ENCODE measurements around the gene FAM89A.

DNA sequence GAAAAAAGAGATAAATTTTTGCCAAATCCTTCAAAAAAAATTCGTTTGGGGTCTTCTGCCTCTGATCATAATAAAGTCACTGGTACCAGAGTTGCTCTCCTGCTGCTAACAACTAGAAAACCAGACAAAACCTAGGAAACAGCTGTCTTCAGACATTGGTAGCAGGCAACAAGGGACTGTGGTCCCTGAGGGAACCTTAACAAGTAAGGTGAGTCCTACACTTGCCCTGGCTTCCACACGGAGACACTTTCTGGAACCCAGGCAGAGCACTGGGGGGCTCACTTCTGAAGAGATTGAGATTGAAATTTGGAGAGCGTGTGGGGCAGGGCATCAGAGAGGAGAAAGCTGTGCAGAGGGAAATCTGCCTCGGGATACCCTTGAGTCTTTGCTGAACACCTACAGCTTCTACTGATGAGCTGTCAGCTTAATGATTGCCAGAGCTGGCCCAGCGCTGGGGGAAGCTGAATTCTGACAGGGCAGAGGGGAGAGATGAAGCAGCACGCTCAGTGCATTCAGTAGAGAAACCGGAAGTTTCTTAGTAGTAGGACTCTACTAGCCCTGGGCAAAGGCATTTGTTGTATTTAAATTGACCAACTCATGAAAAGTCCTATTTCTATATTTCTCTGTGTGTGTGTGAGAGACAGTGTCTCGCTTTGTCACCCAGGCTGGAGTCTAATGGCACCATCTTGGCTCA is 18.5 kb upstream of the FAM89A start:
- TF ChIP-seq, protein P1, sequence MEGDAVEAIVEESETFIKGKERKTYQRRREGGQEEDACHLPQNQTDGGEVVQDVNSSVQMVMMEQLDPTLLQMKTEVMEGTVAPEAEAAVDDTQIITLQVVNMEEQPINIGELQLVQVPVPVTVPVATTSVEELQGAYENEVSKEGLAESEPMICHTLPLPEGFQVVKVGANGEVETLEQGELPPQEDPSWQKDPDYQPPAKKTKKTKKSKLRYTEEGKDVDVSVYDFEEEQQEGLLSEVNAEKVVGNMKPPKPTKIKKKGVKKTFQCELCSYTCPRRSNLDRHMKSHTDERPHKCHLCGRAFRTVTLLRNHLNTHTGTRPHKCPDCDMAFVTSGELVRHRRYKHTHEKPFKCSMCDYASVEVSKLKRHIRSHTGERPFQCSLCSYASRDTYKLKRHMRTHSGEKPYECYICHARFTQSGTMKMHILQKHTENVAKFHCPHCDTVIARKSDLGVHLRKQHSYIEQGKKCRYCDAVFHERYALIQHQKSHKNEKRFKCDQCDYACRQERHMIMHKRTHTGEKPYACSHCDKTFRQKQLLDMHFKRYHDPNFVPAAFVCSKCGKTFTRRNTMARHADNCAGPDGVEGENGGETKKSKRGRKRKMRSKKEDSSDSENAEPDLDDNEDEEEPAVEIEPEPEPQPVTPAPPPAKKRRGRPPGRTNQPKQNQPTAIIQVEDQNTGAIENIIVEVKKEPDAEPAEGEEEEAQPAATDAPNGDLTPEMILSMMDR (optimal IDR thresholded peaks at IDR 0.05 in 1 of 3, IDR thresholded peaks at IDR 0.05 in 1 of 3, conservative IDR thresholded peaks at IDR 0.05 in 1 of 3; ENCODE audit: extremely low read depth in 1 of 3, insufficient read depth in 2 of 3, low read length in 3 of 3) = no peak
- no peak for TF ChIP-seq EZH2 (IDR thresholded peaks at IDR 0.05; ENCODE audit: low read length)

All from keratinocyte (primary cell).